A549 (cell line): ENCODE measurements around the gene SNAPIN. TPM values are rescaled to one million over a fixed set of nuclear protein-coding genes. Genes with fewer than 3 reads are reported as not detected.

Experiments
- ATAC-seq, 2 experiments: fragments of 200-7000 bp in 1 of 2; fragments of >200 bp in 1 of 2; cut with Nextera tagmentation in 1 of 2; cut with Tn5 transposase in 1 of 2; 3 replicates each; pipeline versions ENCODE4 v1.8.0 to v1.9.1; 2018 to 2020; ENCODE audit warnings: mild to moderate bottlenecking in 1 of 2, moderate library complexity in 1 of 2
- CTCF ChIA-PET: fragments of 300-600 bp; sonication (Branson Sonifier 250); formaldehyde crosslinking; extraction: SDS; loops from one replicate; lab custom pipeline; 2021; ENCODE audit warnings: antibody characterized with exemption, inconsistent platforms; lab: Yijun Ruan, JAX
- POLR2A ChIA-PET: fragments of 350-600 bp; formaldehyde crosslinking; extraction: SDS; loops from one replicate; lab custom pipeline; 2021; ENCODE audit warnings: antibody characterized with exemption, inconsistent platforms; lab: Yijun Ruan, JAX
- DNase-seq, 2 experiments: peaks; one replicate each; pipeline versions ENCODE4 v3.0.0 to v3.0.0-alpha.2; 2011 to 2016; ENCODE audit warnings: low read depth in 1 of 2, low spot score in 1 of 2
- FAIRE-seq: peaks from 2 replicates; lab custom pipeline; 2011; peaks lifted over from hg19 to GRCh38; lab: Jason Lieb, UNC
- H3K27ac ChIP-seq, 2 experiments: fragments of >200 bp; sonication (Bioruptor Twin); formaldehyde crosslinking; 3 replicates each; pipeline ENCODE4 v1.5.1; 2016 to 2017
- H3K4me1 ChIP-seq: fragments of >200 bp; sonication (Bioruptor Twin); formaldehyde crosslinking; 3 replicates; pipeline ENCODE4 v1.6.1; 2016
- H3K4me2 ChIP-seq: fragments of >200 bp; sonication (Bioruptor Twin); formaldehyde crosslinking; 3 replicates; pipeline ENCODE4 v1.6.1; 2016
- H3K4me3 ChIP-seq: fragments of >200 bp; sonication (Bioruptor Twin); formaldehyde crosslinking; 3 replicates; pipeline ENCODE4 v1.5.1; 2016
- H3K9me3 ChIP-seq: fragments of >200 bp; sonication (Bioruptor Twin); formaldehyde crosslinking; 3 replicates; pipeline ENCODE4 v1.6.1; 2016
- ATOH8 ChIP-seq: fragments of 250-450 bp; sonication (Bioruptor Pico); IDR thresholded peaks from 2 replicates; pipeline ENCODE4 v1.5.0; 2020; ENCODE audit warnings: low read depth, mild to moderate bottlenecking, moderate library complexity
- CHD4 ChIP-seq: fragments of 200-600 bp; sonication (generic); IDR thresholded peaks from 2 replicates; pipeline ENCODE4 v1.6.1; 2016; ENCODE audit warnings: antibody characterized with exemption, mild to moderate bottlenecking, borderline replicate concordance
- E2F6 ChIP-seq: IDR thresholded peaks from 2 replicates; pipeline ENCODE4 v1.6.1; 2012; ENCODE audit warnings: low read depth, borderline replicate concordance
- EHMT2 ChIP-seq: fragments of 200-600 bp; sonication (generic); IDR thresholded peaks from 2 replicates; pipeline ENCODE4 v1.6.1; 2016; ENCODE audit warnings: antibody characterized with exemption, low read depth, mild to moderate bottlenecking, moderate library complexity
- GATA3 ChIP-seq: IDR thresholded peaks from 2 replicates; pipeline ENCODE4 v1.6.1; 2012; ENCODE audit warnings: borderline replicate concordance
- HDAC2 ChIP-seq: fragments of 200-600 bp; sonication (generic); IDR thresholded peaks from 2 replicates; pipeline ENCODE4 v1.6.1; 2016
- HMGXB4 ChIP-seq: fragments of 250-450 bp; sonication (Bioruptor Pico); IDR thresholded peaks from 2 replicates; pipeline ENCODE4 v1.5.0; 2021; ENCODE audit warnings: mild to moderate bottlenecking, moderate library complexity, borderline replicate concordance
- RAD21 ChIP-seq, 2 experiments: fragments of >200 bp in 1 of 2; sonication (Bioruptor Twin) in 1 of 2; formaldehyde crosslinking in 1 of 2; IDR thresholded peaks in 1 of 2; conservative IDR thresholded peaks in 1 of 2; 2 replicates in 1 of 2; 3 replicates in 1 of 2; pipeline ENCODE4 v1.6.1; 2012 to 2018; ENCODE audit warnings: inconsistent platforms in 1 of 2
- REST ChIP-seq: fragments of 200-600 bp; sonication (generic); IDR thresholded peaks from 2 replicates; pipeline ENCODE4 v1.6.1; 2016; ENCODE audit warnings: antibody characterized with exemption, mild to moderate bottlenecking, moderate library complexity
- TFCP2L1 ChIP-seq: fragments of 250-450 bp; sonication (Bioruptor Pico); IDR thresholded peaks from 2 replicates; pipeline ENCODE4 v1.5.0; 2021; ENCODE audit warnings: mild to moderate bottlenecking
- TP53 ChIP-seq: fragments of 250-450 bp; sonication (Bioruptor Pico); IDR thresholded peaks from 2 replicates; pipeline ENCODE4 v1.5.0; 2021; ENCODE audit warnings: mild to moderate bottlenecking, moderate library complexity
- ZC3H11A ChIP-seq: fragments of 450-650 bp; IDR thresholded peaks from 2 replicates; pipeline ENCODE4 v1.6.1; 2014; ENCODE audit warnings: antibody characterized with exemption, mild to moderate bottlenecking
- ZNF302 ChIP-seq: fragments of 250-450 bp; sonication (Bioruptor Pico); IDR thresholded peaks from 2 replicates; pipeline ENCODE4 v1.9.0; 2021; ENCODE audit warnings: inconsistent platforms, mild to moderate bottlenecking, moderate library complexity
- WGBS: methylation state at CpG from one replicate; pipeline ENCODE4 v1.1.6; 2017; ENCODE audit errors: missing lambda C conversion rate; 5-methylcytosine and 5-hydroxymethylcytosine counted together
- polyA plus RNA-seq, 4 experiments: library from polyadenylated mRNA; depleted of rRNA in 3 of 4; stranded (reverse); fragments of >200 nt; fragmentation: RNase III in 1 of 4; extraction: RNeasy Plus Mini Kit Qiagen cat#74134 plus additional on column Dnase treatment in 1 of 4; gene quantifications; 2 replicates in 3 of 4; 3 replicates in 1 of 4; pipeline ENCODE4 v1.2.3, GENCODE V29; 2011 to 2017

The SNAPIN gene
- polyA plus RNA-seq, 2 of the 4 experiments (the other 2 are of a cell fraction), result 52.6 to 71.4 TPM

DNA sequence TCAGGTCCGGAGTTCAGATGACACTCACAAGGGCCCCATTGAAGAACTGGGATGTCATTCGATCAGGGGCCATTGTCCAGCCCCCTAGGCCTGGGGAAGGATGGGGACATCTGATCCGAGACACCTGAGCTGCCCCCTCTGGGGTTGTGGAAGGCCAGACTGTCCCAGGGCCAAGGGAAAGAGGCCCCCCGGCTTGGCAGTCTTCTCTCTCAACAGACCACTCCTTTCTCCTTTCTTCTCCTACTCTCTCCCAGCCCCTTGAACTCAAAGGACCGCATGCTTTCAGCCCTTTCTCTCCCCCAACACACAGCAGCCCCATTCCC is 29.2 kb upstream of the SNAPIN start (continued):
- TF ChIP-seq ATOH8 (CRISPR knock-in tag), result no peak
- no peak for TF ChIP-seq EHMT2

DNA sequence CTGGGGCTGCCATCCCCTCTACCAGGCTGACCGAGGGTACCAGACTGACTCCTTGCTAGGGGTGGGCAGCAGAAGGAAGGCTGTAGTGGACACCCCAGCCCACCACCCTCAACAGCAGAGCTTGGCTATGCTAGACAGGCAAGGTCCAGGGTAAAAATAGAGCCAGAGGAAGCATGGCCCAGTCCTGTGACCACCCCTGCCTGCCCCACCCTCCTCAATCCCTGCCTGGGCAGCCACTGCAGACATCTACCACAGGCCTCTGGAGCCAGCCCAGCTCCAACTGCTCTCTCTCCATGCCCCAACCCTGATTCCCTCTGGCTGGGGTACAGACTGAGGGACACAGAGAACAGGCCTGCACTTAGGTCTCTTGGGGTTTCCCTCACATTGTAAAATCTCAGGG is 28.5 kb upstream of the SNAPIN start:
- Histone ChIP-seq H3K4me1 (peaks cover 24% of the 10 kb centered on the region), H3K9me3 (no peaks in the 10 kb centered on the region), H3K4me2 (no peak overlapping the region), H3K27ac (peak overlapping the region in 1 of 2 experiments; percentile 13; a peak in 1 of 6 replicates), H3K4me3 (no peak overlapping the region)
- no peak for FAIRE-seq
- ATAC-seq, result no peak
- TF ChIP-seq TFCP2L1 (CRISPR knock-in tag), result no peak
- TF ChIP-seq HDAC2, result no peak
- no peak for TF ChIP-seq TP53
- no peak for TF ChIP-seq CHD4
- no peak for TF ChIP-seq HMGXB4 (CRISPR knock-in tag)
- TF ChIP-seq REST, result no peak
- TF ChIP-seq ZNF302 (CRISPR knock-in tag), result no peak
- TF ChIP-seq E2F6, result no peak
- TF ChIP-seq ZC3H11A, result no peak
- CTCF ChIA-PET, result interaction anchor here (0.9 to 18.3 kb wide), 9 partner anchors 14 to 278 kb away, joined by 3 to 253 read pairs (median 18); partner anchors contain the start of genes S100A14, S100A16 and S100A6
- POLR2A ChIA-PET, result no interaction called here
- WGBS, result 89% methylated on average over 1 of the region's 1 CpG
- no peak for DNase-seq

GRCh38 chr1:153630384-153630783 is 28.1 kb upstream of the SNAPIN start:
- no peak overlapping the region for H3K4me2 ChIP-seq
- H3K27ac ChIP-seq, result peak overlapping the region in 1 of 2 experiments; percentile 13; a peak in 1 of 6 replicates
- WGBS, result 96% methylated on average over 7 of the region's 7 CpGs
- no peaks in the 10 kb centered on the region for H3K9me3 ChIP-seq
- peaks cover 28% of the 10 kb centered on the region for H3K4me1 ChIP-seq
- no peak for ATAC-seq
- H3K4me3 ChIP-seq, result no peak overlapping the region
- CTCF ChIA-PET, result interaction anchor here (1.0 to 18.3 kb wide), 6 partner anchors 15 to 120 kb away, joined by 3 to 253 read pairs (median 40); partner anchors contain the start of genes S100A14, S100A16 and S100A6
- DNase-seq, result no peak
- no peak for TF ChIP-seq RAD21 (conservative IDR thresholded peaks at IDR 0.05 in 1 of 2, IDR thresholded peaks at IDR 0.05 in 1 of 2)
- no peak for TF ChIP-seq ZNF302 (CRISPR knock-in tag)
- TF ChIP-seq GATA3, result no peak
- FAIRE-seq, result no peak
- POLR2A ChIA-PET, result interaction anchor here (0.6 kb wide), 1 partner anchor 97 kb away, joined by 6 read pairs; the partner anchor contains the start of gene INTS3
